GM12891 (cell line): ENCODE measurements around the gene ACVR2A.

Experiments
- POLR2A ChIP-seq: IDR thresholded peaks from 2 replicates; pipeline ENCODE4 v1.6.1; 2011; ENCODE audit warnings: low read depth, low read length, control low read depth
- POLR2AphosphoS5 ChIP-seq: IDR thresholded peaks from 2 replicates; pipeline ENCODE4 v1.6.1; 2011; ENCODE audit warnings: low read depth, low read length, control low read depth
- POU2F2 ChIP-seq: IDR thresholded peaks from 2 replicates; pipeline ENCODE4 v1.6.1; 2011; ENCODE audit warnings: low read depth, mild to moderate bottlenecking, control low read depth, low read length, moderate library complexity

- TF ChIP-seq POLR2A (no peak), POLR2AphosphoS5 (no peak), POU2F2 (no peak)
These were observed 11.1 kb downstream of the ACVR2A start for GRCh38 chr2:147855977-147856376.
